Suppressor macrophage treated with lipopolysaccharide for 4 hours (primary cell): ENCODE results near the gene WDR46.

Experiments
- DNase-seq: peaks from one replicate; pipeline ENCODE4 v3.0.0-alpha.2; 2020

WDR46 gene

GRCh38 chr6:33252759-33253158, 36.3 kb downstream of the WDR46 start:
- DNase-seq = peak; percentile 35

GRCh38 chr6:33251395-33252012, 37.5 kb downstream of the WDR46 start:
- no peak for DNase-seq

- no peak for DNase-seq
Observed at GRCh38 chr6:33250731-33251130, 38.3 kb downstream of the WDR46 start.

GRCh38 chr6:33249732-33250630, 39.1 kb downstream of the WDR46 start:
- peak; percentile 44 for DNase-seq

- peak; percentile 99 for DNase-seq
Observed at GRCh38 chr6:33248932-33249731, 39.9 kb downstream of the WDR46 start.

- DNase-seq = no peak
Observed at GRCh38 chr6:33248643-33248931, 40.5 kb downstream of the WDR46 start.

- peak; percentile 91 for DNase-seq
Observed at GRCh38 chr6:33247977-33248642, 40.9 kb downstream of the WDR46 start.

- no peak for DNase-seq
Observed at GRCh38 chr6:33243476-33243875, 45.6 kb downstream of the WDR46 start.

- DNase-seq = peak; percentile 29
Observed at GRCh38 chr6:33241968-33242367, 47.1 kb downstream of the WDR46 start.

- DNase-seq = no peak
Observed at GRCh38 chr6:33237741-33238140, 51.3 kb downstream of the WDR46 start.

GRCh38 chr6:33236852-33237251, 52.2 kb downstream of the WDR46 start:
- DNase-seq = no peak

- DNase-seq = no peak
Observed at GRCh38 chr6:33236328-33236727, 52.7 kb downstream of the WDR46 start.

GRCh38 chr6:33235221-33235634, 53.8 kb downstream of the WDR46 start:
- no peak for DNase-seq
